Adrenal gland (tissue), 12 donors: Measurements from ENCODE around the gene SUN1. TPM values are rescaled to one million over a fixed set of nuclear protein-coding genes. Genes with fewer than 3 reads are reported as not detected.

Source experiments
- DNase-seq, 7 donors: peaks; one replicate each; pipeline ENCODE4 v3.0.0-alpha.2; 2019 to 2020
- H3K27ac ChIP-seq, 5 donors: fragments of 200-600 bp; sonication (generic) in 4 of 5; 1 replicate in 3 of 5; 2 replicates in 2 of 5; pipeline versions ENCODE4 v1.5.1 to v1.8.0; 2016 to 2020; ENCODE audit warnings: mild to moderate bottlenecking in 1 of 5
- H3K27me3 ChIP-seq: fragments of 200-600 bp; 2 replicates; pipeline ENCODE4 v1.8.0; 2021
- H3K36me3 ChIP-seq, 2 donors: fragments of 200-600 bp; replicated peaks in 1 of 2; 1 replicate in 1 of 2; 2 replicates in 1 of 2; pipeline versions ENCODE4 v1.5.1 to v1.8.0; 2018 to 2022
- H3K4me1 ChIP-seq, 2 donors: fragments of 200-600 bp; replicated peaks in 1 of 2; 1 replicate in 1 of 2; 2 replicates in 1 of 2; pipeline versions ENCODE4 v1.5.1 to v1.8.0; 2018 to 2021
- H3K4me3 ChIP-seq, 4 donors: fragments of 200-600 bp; sonication (generic) in 3 of 4; one replicate each; pipeline ENCODE4 v1.5.1; 2016 to 2018
- H3K9me3 ChIP-seq, 3 donors: fragments of 200-600 bp; sonication (generic) in 1 of 3; replicated peaks in 1 of 3; 1 replicate in 2 of 3; 2 replicates in 1 of 3; pipeline versions ENCODE4 v1.5.1 to v1.8.0; 2016 to 2021
- CTCF ChIP-seq, 6 experiments: fragments of 450-650 bp in 4 of 6; fragments of 200-600 bp in 2 of 6; sonication (generic) in 1 of 6; IDR thresholded peaks; 1 replicate in 5 of 6; 2 replicates in 1 of 6; pipeline versions ENCODE4 v1.5.1 to v1.8.0; 2016 to 2021; ENCODE audit warnings: antibody characterized with exemption in 6 of 6, mild to moderate bottlenecking in 2 of 6, moderate library complexity in 1 of 6
- POLR2A ChIP-seq, 2 donors: fragments of 450-650 bp; IDR thresholded peaks; one replicate each; pipeline ENCODE4 v1.6.1; 2017; ENCODE audit warnings: antibody characterized with exemption in 2 of 2, mild to moderate bottlenecking in 2 of 2, moderate library complexity in 1 of 2
- WGBS, 4 donors: extraction: QIAGEN DNeasy Blood & Tissue Kit in 2 of 4; methylation state at CpG; one replicate each; pipeline versions ENCODE4 v1.1.5 to v1.1.7; 2013 to 2017; 5-methylcytosine and 5-hydroxymethylcytosine counted together
- intact Hi-C, 2 donors: fragments of 100-400 bp; cut with DNase I; formaldehyde crosslinking; loops; one replicate each; pipeline versions ENCODE4 v1.14.1 to v1.15.0; 2022 to 2023
- polyA plus RNA-seq, 3 donors: library from polyadenylated mRNA; stranded (reverse); fragments of 200-250 nt in 2 of 3; fragments of 350-450 nt in 1 of 3; fragmentation: Illumina TruSeq in 1 of 3; extraction: RNeasy Lipid Tissue Mini Kit (QIAGEN cat#74804) in 1 of 3; gene quantifications; one replicate each; pipeline ENCODE4 v1.2.3, GENCODE V29; 2013 to 2014
- total RNA-seq, 9 donors: library from RNA; depleted of rRNA in 4 of 9; stranded (reverse); fragments of >200 nt in 4 of 9; fragments of 120-200 nt in 1 of 9; fragmentation: NEBNext Ultra II Directional in 1 of 9; extraction: Animal tissue kit (Norgen Biotek cat#: 25700) in 1 of 9; gene quantifications; one replicate each; pipeline versions ENCODE4 v1.1.0 to v1.2.4, GENCODE V29; 2013 to 2023
- donor health status: healthy with polysubstance abuse.
- donor health status: Bipolar disorder and iron deficiency.
- donor health status: DM: yes; HTN: yes; CAD: no.
- donor health status: DM: no; HTN: no; CAD: no.
- donor health status: DM: no; HTN: no; CAD: no.
- donor health status: DM: yes; HTN: yes; CAD: no.

Gene SUN1
- total and polyA plus RNA-seq, 12 donors = 28.7 to 122 (median 99.9) TPM

DNA sequence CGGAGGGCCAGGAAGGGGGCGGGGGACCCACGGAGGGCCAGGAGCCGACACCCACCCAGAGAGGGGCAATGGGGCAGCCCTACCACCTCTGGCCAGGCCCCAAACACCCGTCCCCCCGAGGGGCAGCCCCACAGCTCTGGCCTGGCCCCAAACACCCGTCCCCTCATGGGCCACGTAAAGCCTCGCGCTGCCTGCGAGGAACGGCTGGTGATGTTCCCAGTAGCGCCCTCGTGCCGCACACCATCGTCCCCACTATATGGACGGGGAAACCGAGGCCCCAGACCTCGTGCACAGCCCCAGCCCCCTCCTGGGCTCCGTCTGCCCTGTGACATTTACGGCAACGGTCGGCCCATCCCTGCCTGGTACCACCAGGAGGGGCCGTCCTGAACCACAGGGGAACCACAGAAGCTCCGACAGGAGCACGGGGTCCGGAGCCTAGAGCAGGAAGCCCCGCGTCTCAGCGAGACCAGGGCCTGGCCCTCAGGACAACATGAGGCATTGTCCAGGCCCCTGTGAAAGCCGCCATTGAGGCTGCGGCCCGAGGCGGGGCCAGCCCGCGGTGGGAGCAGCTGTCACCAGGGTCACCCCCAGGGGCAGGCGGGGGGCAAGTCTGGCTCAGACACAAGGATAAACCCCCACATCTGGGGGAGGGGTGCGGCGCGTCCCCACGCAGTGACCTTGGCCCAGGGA, 79.7 kb downstream of the SUN1 start:
- Histone ChIP-seq H3K4me1 (peaks cover 0 to 4% of the 10 kb centered on the region in 2 donors), H3K4me3 (no peak overlapping the region), H3K27me3 (no peaks in the 10 kb centered on the region), H3K27ac (no peak overlapping the region), H3K9me3 (no peaks in the 10 kb centered on the region), H3K36me3 (no peaks in the 10 kb centered on the region)
- 73 to 88% (median 80%) methylated on average over 3 to 40 of the region's 41 CpGs for WGBS, 4 donors
- no peak for TF ChIP-seq POLR2A (IDR thresholded peaks at IDR 0.05)
- TF ChIP-seq CTCF (IDR thresholded peaks at IDR 0.05) = no peak
- DNase-seq = no peak
- intact Hi-C loops = no loop called here

DNA sequence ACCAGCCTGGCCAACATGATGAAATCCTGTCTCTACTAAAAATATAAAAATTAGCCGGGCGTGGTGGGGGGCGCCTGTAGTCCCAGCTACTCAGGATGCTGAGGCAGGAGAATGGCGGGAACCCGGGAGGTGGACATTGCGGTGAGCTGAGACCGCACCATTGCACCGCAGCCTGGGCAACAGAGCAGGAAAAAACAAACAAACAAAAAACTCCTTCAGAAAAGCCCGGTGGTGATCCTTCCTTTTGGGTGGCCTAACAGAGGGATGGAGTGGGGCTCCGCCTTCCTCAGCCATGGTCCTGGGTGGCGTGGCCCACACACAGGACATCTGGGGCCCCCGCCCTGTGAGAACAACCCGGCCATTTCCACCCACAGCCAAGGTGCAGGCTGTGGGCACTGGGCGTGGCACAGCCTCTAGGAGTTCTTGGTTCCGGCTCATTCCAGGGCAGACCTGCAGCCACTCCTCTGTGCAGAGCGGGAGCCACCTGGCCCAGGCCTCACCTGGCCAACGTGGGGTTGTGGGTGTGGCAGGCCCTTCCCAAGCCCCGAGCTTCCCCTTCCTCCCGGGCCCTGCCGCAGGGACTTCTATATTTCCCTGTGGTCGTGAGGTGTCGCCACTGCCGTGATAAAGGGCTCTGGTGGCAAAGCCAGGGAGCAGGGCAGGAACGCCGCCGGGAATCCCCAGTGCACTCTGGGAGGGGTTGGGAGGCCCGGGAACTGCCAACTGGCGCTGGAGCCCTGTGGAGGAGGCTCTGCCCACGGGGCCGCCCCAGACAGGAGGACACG, 81.7 kb downstream of the SUN1 start:
- Histone ChIP-seq H3K27me3 (no peaks in the 10 kb centered on the region), H3K4me1 (peaks cover 0 to 4% of the 10 kb centered on the region in 2 donors), H3K27ac (no peak overlapping the region), H3K4me3 (no peak overlapping the region), H3K36me3 (no peaks in the 10 kb centered on the region), H3K9me3 (no peaks in the 10 kb centered on the region)
- WGBS, 4 donors = 76 to 86% (median 79%) methylated on average over 17 to 31 of the region's 31 CpGs
- intact Hi-C loops = no loop called here
- no peak for DNase-seq
- TF ChIP-seq CTCF (IDR thresholded peaks at IDR 0.05) (no peak), POLR2A (IDR thresholded peaks at IDR 0.05) (no peak)

GRCh38 chr7:914521-915194, 82.4 kb downstream of the SUN1 start:
- 86 to 100% (median 91%) methylated on average over 3 to 16 of the region's 16 CpGs; no CpG with 5 or more reads in 1 of the 4 donors for WGBS, 4 donors
- Histone ChIP-seq H3K36me3 (no peaks in the 10 kb centered on the region), H3K9me3 (no peaks in the 10 kb centered on the region), H3K27ac (no peak overlapping the region), H3K4me1 (peaks cover 0 to under 1% of the 10 kb centered on the region in 2 donors), H3K27me3 (no peaks in the 10 kb centered on the region), H3K4me3 (no peak overlapping the region)
- TF ChIP-seq POLR2A (IDR thresholded peaks at IDR 0.05) = no peak
- no peak for TF ChIP-seq CTCF (IDR thresholded peaks at IDR 0.05)
- intact Hi-C loops = no loop called here
- DNase-seq = no peak
